HG03558 (cell line): ENCODE results near the gene TAS2R9.
"Not testable (repeated sequence)": the region's sequence is repeated elsewhere in the genome, so short reads cannot be mapped to it uniquely, and the experiment has no call there.

Experiments used
- ATAC-seq: cut with Tn5 transposase; IDR thresholded peaks from one replicate; pipeline ENCODE4 v1.9.1; 2021; ENCODE audit warnings: moderate number of reproducible peaks; ENCODE audit not compliant: unreplicated experiment; ENCODE audit errors: extremely low read depth

TAS2R9 gene

DNA sequence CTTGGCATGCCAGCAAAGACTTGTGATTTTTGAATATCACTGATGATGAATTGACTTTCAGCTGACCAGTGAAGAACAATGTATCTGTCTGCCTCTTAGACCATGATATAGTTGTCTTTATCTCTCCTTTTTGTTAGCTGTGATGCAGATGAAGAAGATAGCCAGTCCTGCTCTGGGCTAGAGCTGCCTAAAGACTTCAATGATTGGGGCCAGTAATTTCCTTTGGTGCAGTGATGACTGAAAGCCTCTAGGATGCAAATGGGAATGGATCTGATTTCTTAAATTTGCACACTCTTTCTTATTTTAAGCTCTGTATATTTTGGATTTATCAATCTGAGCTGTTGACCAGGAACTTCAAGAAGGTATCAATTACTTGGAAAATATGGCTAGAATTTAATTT lies at the start of gene TAS2R9:
Gene TAS2R9 (minus strand): TSS at position 101 of the 400 bp plus-strand sequence. CDS start 93 bp downstream, at position 8.
- no peak for ATAC-seq

DNA sequence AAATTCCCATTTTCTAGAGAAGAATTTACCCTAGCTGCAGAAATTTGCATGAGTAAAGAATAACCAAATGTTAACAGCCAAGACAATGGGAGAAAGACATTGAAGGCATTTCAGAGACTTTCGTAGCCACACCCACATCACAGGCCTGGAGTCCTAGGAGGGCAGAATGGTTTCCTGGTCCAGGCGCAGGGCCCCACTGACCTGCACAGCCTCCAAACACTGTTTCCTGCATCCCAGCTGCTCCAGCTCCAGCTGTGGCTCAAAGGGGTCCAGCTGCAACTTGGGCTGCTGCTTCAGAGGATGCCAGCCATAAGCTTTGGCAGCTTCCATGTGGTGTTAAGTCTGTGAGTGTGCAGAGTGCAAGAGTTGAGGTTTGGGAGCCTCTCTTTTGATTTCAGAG lies 45.8 kb upstream of the TAS2R9 start:
- ATAC-seq = no peak

DNA sequence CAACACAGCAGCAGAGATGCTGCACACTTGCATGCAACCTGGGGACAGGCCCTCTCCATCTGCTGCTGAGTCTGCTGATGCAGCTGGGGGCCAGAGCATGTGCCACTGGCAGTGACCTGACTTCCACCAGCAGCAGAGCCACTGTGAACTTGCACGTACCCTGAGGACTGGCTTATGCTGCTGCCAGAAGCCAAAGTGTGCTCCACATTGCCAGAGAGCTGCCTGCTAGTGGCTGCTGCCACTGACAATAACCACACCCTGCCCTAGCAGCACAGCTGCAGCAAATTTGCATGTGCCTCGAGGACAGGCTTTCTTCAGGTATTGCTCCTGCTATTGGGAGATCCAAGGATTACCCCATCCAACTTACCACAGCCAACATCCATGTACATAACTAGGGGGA lies 43.8 kb upstream of the TAS2R9 start:
- no peak for ATAC-seq

- no peak for ATAC-seq
Measured at GRCh38 chr12:10851243-10851858, 41.4 kb upstream of the TAS2R9 start.

DNA sequence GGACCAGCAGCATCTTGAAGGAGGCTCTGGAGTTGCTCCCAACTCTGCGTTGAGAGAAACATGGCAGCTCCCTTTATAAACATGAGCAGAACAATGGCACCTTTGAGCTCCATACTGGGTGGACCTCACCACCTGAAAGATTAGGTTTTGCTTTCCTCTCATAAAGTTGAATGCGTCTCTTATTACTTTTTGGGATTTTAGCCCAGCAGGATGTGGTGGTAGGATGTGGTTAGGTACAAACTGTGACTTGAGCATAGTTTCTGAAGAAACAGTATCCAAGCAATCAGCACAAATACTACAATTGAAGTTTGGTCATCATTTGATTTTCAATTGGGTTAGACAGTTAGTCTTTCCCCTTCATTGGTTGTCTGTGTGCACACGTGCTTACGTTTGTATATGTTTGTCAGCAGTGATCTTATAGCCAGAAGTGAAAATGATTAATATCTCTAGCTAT lies 39.5 kb upstream of the TAS2R9 start, which contains the start of gene PRR4:
Gene PRR4 (minus strand): TSS at position 51 of the 454 bp plus-strand sequence. CDS start 38 bp downstream, at position 13.
- no peak for ATAC-seq

- ATAC-seq = no peak
Measured at GRCh38 chr12:10847744-10848143, 37.8 kb upstream of the TAS2R9 start.

GRCh38 chr12:10842862-10843261 lies 32.9 kb upstream of the TAS2R9 start:
- ATAC-seq = no peak

DNA sequence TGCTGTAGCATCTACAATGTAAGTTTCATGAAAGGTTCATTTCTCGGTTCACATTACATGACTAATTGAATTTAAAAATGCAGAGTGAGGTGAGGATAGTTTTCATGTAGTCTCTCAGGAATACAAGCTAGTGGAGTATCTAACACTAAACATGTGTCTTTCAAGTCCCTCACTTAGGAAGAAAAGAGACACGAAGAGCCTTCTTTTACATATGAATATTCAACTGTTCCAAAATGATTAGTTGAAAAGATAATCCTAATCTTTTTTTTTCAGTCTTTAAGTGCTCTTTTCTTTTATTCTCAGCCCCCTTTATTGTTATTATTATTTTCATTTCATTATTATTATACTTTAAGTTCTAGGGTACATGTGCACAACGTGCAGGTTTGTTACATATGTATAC lies 28.5 kb upstream of the TAS2R9 start:
- ATAC-seq = no peak

- no peak for ATAC-seq
Measured at GRCh38 chr12:10829994-10830393, 20.0 kb upstream of the TAS2R9 start.

- no peak for ATAC-seq
Measured at GRCh38 chr12:10826258-10826657, 16.3 kb upstream of the TAS2R9 start, which contains the start of gene TAS2R10. Gene TAS2R10 (minus strand): TSS chr12:10826358. CDS start chr12:10826269, 89 bp downstream.

DNA sequence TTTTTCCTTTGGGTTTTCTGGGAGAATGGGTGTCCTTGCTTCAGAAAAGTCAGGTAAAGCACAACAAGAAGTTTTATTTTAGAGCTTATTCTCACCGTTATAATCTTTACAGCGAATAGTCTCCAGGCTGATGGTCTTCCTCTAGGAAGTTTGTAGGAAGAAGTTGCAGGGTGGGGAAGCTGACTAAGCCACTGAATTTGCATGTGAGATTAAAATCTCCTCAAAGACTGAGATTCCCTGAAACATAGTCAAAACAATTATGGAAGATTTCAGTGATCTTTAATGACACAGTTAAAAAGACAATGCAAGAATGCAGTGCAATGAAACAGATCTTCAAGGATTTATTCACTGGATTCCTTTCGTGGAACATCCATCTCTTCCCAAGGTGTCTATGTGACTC lies 15.0 kb upstream of the TAS2R9 start:
- ATAC-seq = no peak

DNA sequence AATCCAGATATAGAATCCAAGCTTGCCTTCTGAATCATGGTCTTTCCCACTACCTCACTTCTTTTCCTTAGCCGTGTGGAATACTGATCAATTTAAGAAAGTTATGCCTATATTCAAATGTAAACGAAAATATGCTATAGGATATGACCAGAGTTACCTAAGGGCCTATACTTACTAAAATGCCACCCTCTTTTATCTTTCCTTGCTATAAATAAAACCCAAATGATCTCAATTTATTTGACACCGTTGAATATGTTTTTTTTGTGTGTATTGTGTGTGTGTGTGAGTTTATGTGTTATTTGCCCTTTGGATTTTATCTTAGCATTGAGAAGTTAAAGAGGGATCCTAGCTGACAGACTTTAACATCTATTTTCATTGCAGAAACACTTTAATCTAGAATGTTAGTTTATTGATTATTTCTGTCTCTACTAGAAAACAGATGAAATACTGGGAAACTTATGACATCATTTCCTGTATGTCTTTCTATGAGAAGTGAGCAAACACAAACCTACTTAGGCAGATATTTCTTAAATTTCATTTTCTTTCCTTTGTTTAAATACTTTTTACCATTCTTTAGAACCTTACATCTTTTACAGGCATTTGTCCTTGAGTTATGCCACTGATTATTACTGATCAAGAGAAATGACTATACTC lies 2.0 kb upstream of the TAS2R9 start:
- ATAC-seq = no peak

DNA sequence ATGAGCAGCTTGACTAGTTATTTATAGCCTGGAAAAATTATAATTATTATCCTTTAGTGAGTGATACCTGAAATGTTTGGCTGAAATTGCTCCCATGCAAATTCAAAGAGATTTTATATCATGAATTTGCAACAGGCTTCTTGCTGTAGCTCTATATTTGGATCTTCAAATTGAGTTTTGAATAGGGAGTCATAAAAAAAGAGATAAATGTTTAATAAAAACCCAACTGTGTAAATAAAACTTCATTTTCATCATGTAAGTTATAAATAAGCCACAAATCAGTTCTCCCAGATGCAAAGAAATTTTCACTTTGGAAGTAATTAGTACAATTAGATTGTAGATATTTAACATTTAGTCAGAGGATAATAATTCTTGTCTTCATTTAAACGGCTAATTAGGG lies 2.8 kb downstream of the TAS2R9 start, which contains the start of gene TAS2R8:
Gene TAS2R8 (minus strand): TSS at position 101 of the 400 bp plus-strand sequence. CDS start 306 bp downstream, outside the sequence.
- ATAC-seq = no peak

- no peak for ATAC-seq
Measured at GRCh38 chr12:10802587-10802986, 7.4 kb downstream of the TAS2R9 start, which contains the start of gene TAS2R7. Gene TAS2R7 (minus strand): TSS chr12:10802627. CDS start chr12:10802570, 57 bp downstream.

DNA sequence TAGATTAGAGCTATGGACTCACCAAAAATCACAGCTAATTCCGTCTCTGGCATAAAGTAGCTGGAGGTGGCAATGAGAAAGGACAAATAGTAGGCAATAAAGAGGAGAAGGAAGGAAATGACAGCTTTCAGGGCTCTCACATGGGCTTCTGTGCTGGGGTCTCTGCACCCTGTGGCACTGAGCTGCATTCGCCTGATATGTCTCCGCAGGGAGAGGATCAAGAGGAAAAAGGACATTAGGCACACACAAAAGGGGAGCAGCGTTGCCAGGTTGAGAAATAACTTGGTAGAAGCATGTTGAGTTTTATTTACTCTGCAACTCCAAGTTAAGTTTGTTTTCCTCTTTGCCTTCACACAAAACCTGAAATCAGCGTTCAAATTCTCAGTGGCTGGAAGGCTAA lies 8.2 kb downstream of the TAS2R9 start:
- no peak for ATAC-seq

- ATAC-seq = no peak
Measured at GRCh38 chr12:10794222-10794621, 15.7 kb downstream of the TAS2R9 start.

DNA sequence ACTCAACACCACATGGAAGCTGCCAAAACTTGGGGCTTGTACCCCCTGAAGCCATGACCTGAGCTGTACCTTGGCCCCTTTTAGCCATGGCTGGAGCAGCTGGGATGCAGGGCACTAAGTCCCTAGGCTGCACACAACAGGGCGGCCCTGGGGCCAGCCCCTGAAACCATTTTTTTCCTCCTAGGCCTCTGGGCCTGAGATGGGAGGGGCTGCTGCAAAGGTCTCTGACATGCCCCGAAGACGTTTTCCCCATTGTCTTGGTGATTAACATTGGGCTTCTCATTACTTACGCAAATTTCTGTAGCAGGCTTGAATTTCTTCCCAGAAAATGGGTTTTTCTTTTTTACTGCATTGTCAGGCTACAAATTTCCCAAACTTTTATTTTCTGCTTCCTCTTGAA lies 18.2 kb downstream of the TAS2R9 start:
- ATAC-seq = not testable (repeated sequence)

- no peak for ATAC-seq
Measured at GRCh38 chr12:10783252-10783651, 26.7 kb downstream of the TAS2R9 start.

DNA sequence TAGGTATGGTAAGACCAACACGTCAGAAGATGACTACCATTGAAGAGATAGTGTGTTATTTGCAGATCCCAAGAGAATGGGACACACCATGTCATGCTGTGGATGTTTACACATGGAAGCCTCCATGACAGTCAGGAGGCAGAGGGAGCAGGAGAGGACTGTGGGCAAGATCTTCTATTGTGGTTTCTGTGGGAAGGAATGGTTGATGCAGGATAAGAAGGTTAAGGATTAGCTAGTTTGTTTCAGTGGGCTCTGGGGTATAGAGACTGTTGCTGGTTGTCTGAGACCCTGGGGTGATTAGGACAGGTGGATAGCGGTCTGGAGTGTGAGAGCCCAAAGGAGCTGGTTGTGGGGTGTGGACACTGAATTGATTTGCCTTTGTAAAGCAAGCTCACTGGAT lies 30.9 kb downstream of the TAS2R9 start:
- no peak for ATAC-seq

GRCh38 chr12:10771132-10771733 lies 38.7 kb downstream of the TAS2R9 start:
- ATAC-seq = no peak

- no peak for ATAC-seq
Measured at GRCh38 chr12:10759657-10760056, 50.3 kb downstream of the TAS2R9 start.
